ENCODE results near the gene OTUB2.

OTUB2 gene

DNA sequence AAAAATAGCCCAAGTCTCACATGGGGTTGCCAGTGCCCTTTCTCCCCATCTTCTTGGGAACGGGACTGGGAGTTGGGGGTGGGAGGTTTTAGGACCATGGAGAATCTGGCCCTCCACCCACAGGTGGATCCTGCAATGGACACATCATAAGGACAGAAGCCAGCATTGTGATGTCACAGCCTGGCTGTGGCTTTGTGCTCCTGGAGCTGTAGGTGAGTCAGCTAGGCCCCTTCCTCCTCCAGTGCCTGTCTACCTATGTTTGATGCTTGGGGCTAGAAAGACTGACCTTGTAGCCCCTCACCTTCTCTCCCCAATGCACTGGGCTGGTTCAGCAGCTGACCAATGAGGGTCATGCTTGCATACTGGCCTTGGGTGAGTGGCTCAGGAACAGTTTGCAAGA, 29.1 kb upstream of the OTUB2 start, which contains the start of gene CCDC197:
Gene CCDC197, plus strand, starts transcription at position 220 of the 400 bp plus-strand sequence. CDS start 831 bp downstream, outside the sequence.
- no peak for DNase-seq

- DNase-seq: no peak
These were observed 27.9 kb upstream of the OTUB2 start for GRCh38 chr14:93997916-93998870.

GRCh38 chr14:93998871-93999403, 27.2 kb upstream of the OTUB2 start:
- DNase-seq: no peak

DNA sequence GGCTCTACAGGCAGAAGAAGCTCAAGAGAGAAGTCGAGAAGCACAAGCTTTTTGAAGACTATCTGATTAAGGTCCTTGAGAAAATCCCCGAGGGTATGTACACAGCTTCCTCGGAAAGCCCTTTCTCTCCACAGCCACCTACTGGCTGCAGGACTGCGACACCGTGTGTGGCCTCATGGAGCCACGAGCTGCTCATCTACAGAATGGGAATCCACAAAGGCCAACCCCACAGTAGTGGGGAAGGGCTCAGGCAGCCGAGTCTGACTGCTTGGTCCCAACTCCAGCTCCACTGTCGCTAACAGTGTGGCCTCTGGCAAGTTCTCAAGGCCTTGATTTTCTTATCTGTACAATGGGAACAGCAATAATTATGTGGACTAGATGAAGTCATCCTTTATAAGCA, 26.6 kb upstream of the OTUB2 start:
- no peak for DNase-seq

DNA sequence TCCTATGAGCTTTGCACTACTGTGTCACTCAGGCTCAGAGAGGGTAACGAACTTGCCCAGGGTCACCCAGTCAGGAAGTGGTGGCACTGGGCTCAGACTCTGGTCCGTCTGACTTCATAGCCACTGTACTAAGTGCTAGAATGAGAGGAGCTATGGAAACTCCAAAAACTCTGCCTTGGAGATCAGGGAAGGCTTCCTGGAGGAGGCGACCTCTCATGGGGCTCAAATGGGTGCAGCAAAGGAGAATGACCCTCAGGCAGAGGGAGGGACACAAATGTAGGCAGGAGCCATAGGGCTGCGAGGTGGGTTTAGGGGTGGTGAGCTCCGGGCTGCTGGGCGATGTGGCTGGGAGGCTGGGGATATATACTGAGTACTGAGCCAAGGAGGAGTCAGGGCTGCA, 25.9 kb upstream of the OTUB2 start:
- DNase-seq: no peak

DNA sequence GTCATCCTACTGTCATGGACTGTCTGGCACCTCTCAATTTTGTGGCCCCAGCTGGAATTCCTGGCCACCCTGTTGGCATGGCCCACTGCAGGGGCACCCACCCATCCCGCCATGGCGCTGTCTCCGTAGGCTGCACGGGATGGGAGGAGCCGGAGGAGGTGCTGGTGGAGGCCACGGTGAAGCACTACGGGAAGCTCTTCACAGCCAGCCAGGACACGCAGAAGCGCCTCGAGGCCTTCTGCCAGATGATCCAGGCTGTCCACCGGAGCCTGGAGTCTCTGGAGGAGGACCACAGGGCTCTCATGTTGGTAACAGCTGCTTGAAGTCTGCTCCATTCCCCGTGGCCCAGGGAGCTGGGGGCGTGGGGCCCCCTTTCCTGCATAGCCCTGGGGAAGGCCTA, 25.1 kb upstream of the OTUB2 start:
- no peak for DNase-seq

- peak; percentile 50 to 52 for DNase-seq
These were observed 24.4 kb upstream of the OTUB2 start for GRCh38 chr14:94001501-94002396.

GRCh38 chr14:94003397-94003796, 22.7 kb upstream of the OTUB2 start:
- DNase-seq: no peak

DNA sequence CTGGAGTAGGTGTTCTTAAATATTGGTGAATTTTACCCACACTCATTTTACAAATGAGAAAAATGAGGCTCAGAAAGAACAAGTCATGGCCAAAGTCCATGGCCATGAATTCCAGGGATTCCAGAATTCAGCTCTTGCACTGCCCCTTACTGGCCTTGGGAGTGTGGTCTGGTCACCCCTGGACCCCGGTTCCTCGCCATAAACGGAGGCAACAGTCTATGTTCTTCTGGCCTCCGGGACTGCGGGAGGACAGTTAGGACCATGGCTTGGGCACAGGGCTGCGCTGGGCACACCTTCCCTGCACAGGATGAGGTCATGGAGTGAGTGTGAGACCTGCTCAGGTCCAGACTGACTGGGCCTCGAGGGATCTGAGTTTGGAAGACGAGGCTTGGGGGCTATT, 22.1 kb upstream of the OTUB2 start:
- no peak for DNase-seq

- no peak for DNase-seq
These were observed 20.6 kb upstream of the OTUB2 start for GRCh38 chr14:94005324-94006073.

DNA sequence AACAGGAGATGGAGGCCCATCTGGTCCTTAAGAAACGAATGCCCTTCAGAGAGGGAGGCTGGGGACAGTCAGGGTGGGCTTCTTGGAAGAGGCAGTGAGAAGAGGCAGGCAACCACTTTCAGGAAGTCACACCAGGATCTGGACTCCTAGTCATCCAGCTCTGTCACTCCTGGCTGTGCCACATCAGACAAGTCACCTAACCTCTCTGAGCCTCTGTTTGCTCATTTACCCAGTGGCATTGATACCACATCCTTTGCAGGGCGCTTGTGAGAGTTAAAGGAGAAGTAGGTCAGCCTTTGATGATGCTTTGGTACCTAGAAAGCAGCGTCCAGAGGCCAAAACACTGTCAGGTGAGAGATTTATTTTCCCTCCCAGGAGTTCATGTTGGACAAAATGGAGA, 17.9 kb upstream of the OTUB2 start:
- DNase-seq: no peak

DNA sequence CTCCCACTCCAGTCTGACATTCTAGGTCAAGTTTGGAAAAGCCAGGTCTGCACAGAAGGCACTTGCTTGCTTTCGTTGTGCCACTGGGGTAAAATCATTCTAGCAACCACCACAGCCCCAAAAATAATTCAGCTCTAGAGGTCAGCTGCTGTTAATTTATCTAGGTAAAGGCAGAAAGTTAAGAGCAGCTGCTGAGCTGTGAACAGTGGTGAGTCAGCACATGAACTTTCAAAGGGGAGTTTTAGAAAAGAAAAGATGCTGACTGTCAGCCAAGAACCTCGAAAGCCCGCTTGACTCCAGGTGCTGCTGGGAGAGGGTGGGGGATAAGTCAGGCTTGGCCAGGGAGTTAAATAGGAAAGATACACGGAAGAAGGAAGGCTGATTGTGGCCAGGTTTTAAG, 16.4 kb upstream of the OTUB2 start:
- DNase-seq: no peak

- no peak for DNase-seq
These were observed 15.5 kb upstream of the OTUB2 start for GRCh38 chr14:94010625-94011024.

DNA sequence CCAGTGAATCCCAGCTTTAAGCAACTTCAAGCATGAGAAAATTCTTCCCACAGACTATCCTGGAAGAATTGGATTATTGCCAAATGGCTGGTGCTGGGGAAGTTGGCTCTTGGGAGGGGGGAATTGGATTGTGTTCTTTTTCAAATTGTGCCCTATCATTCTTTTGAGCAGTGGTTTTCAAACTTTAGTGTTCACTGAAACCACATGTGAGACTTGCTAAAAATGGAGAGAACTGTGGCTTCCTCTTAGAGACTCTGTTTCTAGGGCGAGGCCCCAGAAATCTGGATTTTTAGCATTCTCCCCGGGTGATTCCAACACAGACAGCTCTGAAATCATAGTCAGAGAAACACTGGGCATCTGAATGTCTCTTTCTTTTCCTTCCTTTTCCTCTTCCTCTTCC, 14.3 kb upstream of the OTUB2 start:
- no peak for DNase-seq

GRCh38 chr14:94014382-94014781, 11.8 kb upstream of the OTUB2 start:
- no peak for DNase-seq

DNA sequence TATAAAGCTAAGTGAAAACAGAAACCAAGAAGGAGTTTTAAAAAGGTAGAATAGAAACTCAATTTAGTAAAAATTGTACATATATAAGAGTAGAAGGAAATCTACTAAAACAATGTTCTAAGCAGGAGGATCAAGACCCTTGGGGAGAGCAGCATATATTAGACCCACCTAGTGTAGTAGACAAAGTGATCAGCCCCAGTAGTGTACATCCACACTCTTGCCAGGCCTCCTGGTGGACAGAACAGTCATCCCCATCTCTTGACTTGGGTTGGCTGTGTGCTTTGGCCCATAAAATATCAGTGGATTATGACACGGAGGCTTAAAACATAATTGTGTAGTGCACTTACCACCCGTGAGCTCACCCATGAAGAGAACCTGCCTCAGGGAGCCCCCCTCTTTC, 10.9 kb upstream of the OTUB2 start:
- no peak for DNase-seq

DNA sequence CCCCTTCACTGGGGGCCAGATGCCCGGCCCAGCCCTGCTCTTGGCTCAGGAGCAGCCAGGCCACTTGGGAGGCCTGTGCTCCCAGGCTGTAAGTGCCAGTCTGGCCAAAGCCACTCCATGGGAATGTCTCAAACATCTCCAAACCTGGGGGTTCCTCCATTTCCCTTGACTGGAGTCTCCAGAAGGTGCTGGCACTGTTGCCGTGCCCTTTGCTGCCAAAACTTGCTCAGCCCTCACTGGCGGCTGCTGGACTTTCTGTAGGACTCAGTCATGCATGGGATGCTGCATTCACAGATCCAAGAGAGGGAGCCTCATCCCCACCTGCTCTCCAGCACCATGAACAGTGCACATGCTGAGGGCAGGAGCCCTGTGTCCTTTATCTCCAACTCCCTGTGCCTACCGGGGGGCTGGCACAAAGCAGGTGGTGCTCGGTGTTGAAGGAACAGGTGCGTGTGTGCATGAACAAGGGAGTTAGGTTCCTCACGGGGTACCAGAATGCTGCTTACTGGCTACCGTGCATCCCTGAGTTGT, 9.6 kb upstream of the OTUB2 start:
- no peak for DNase-seq

- DNase-seq: no peak
These were observed 7.8 kb upstream of the OTUB2 start for GRCh38 chr14:94018308-94018707.

- no peak for DNase-seq
These were observed 6.8 kb upstream of the OTUB2 start for GRCh38 chr14:94019329-94019728.

DNA sequence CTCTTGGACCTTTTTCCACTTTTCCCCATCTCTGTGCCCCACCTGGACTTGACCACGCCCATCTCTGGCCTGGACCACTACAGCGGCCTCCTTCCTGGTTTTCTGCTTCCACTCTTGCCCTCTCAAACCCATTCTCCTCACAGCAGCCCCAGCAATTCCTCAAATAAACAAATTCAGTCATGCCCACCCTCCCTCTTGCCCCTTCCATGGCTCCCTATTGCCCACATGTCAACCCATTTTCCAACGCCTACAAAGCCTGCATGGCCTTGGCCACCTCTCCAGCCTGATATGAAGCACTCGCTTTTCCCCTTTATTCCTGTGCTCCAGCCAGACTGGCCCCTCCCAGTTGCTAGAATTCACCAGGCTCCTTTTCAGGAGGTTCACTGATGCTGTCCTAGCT, 5.9 kb upstream of the OTUB2 start:
- no peak for DNase-seq

DNA sequence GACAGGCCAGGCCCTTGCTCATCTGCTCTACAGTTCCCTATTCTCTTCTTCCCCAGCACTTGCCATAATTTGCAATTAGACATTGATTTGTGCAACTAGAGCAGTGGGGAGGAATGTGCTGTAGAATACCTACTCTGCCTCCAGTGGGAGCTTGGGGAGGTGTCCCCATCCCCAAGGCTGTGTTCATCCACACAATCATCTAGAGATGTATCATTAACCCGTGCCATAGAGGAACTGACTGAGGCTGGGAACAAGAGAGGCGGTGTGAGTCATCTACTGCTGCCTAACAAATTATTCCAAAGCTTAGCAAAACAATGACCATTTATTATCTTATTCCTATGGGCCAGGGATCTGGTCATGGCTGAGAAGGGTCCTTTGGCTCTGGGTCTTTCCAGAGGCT, 5.1 kb upstream of the OTUB2 start:
- DNase-seq: no peak

DNA sequence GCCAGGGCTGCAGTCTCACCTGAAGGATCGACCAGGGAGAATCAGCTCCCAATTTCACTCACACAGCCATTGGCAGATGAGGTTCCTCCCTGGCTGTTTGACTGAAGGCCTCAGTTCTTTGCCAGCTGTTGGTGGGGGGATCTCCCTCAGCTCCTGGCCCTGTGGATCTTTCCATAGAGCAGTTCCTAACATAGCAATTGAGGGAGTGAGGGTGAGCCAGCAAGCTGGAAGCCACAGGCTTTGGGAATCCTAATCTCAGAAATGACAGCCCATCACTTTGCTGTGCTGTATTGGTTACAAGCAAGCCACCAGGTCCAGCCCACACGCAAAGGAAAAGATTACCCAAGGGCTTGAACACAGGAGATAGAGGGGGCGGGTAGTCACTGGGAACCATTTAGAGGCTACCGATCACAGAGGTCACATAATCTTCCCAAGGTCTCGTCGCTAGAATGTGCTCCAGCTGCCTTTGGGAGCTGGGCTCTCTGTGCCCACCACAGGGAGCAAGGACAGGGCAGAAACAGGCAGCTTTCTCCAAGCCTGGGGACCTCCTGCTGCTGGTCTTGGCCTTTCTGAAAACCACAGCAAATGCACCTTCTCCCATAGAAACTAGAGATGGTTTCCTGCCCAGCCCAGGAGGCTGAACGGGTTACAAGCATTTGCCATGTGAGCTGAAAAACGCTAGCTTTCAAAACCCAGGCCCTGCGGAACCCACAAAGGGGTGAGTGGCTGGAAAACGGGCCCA, 4.6 kb upstream of the OTUB2 start:
- DNase-seq: no peak
